Loucy (cell line): ENCODE measurements around the gene GADL1.

Experiments used
- EZH2phosphoT487 ChIP-seq: fragments of 200-600 bp; IDR thresholded peaks from 2 replicates; pipeline ENCODE4 v1.6.1; 2018; ENCODE audit warnings: antibody characterized with exemption, mild to moderate bottlenecking, moderate library complexity, borderline replicate concordance
- TF ChIP-seq, protein P1 (sequence below): fragments of 200-600 bp; sonication (generic); conservative IDR thresholded peaks from 2 replicates; pipeline ENCODE4 v1.5.1; 2014; ENCODE audit warnings: mild to moderate bottlenecking, antibody characterized with exemption, low read length

DNA sequence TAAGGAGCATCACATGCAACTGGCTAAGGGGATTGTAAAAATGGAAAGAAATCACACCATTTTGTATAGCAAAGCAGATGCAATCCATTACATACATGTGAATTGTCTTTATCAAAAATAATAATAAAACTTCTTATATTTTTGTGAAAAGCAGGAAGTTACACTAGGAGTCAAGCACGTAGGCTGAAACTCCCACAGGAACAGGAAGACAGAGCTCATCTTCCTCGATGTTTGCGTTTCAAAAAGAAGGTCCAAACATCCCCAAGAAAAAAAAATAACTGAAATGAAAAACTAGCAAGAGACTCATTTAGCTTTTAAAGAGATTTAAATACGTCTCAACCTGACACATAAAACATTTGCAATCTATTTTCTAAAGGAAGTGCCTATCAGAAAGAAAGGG, 181.5 kb downstream of the GADL1 start:
- TF ChIP-seq, protein P1, sequence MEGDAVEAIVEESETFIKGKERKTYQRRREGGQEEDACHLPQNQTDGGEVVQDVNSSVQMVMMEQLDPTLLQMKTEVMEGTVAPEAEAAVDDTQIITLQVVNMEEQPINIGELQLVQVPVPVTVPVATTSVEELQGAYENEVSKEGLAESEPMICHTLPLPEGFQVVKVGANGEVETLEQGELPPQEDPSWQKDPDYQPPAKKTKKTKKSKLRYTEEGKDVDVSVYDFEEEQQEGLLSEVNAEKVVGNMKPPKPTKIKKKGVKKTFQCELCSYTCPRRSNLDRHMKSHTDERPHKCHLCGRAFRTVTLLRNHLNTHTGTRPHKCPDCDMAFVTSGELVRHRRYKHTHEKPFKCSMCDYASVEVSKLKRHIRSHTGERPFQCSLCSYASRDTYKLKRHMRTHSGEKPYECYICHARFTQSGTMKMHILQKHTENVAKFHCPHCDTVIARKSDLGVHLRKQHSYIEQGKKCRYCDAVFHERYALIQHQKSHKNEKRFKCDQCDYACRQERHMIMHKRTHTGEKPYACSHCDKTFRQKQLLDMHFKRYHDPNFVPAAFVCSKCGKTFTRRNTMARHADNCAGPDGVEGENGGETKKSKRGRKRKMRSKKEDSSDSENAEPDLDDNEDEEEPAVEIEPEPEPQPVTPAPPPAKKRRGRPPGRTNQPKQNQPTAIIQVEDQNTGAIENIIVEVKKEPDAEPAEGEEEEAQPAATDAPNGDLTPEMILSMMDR, result no peak
- TF ChIP-seq EZH2phosphoT487, result no peak
